Transverse colon (tissue), 4 donors: ENCODE data around the gene KMT5B. TPM values are rescaled to one million over a fixed set of nuclear protein-coding genes. Genes with fewer than 3 reads are reported as not detected.

Experiments
- DNase-seq: peaks from one replicate; pipeline ENCODE4 v3.0.0-alpha.2; 2019
- H3K27ac ChIP-seq, 4 donors: fragments of 200-600 bp; sonication (generic); 2 replicates each; pipeline ENCODE4 v1.5.1; 2016 to 2018; ENCODE audit warnings: inconsistent platforms in 4 of 4
- H3K27me3 ChIP-seq: fragments of 200-600 bp; sonication (generic); 2 replicates; pipeline ENCODE4 v1.5.1; 2017; ENCODE audit warnings: inconsistent platforms
- H3K36me3 ChIP-seq, 4 donors: fragments of 200-600 bp; sonication (generic); 2 replicates each; pipeline ENCODE4 v1.5.1; 2017 to 2019; ENCODE audit warnings: inconsistent platforms in 4 of 4
- H3K4me1 ChIP-seq, 4 donors: fragments of 200-600 bp; sonication (generic); 2 replicates each; pipeline ENCODE4 v1.5.1; 2017 to 2020; ENCODE audit warnings: inconsistent platforms in 4 of 4
- H3K4me3 ChIP-seq, 4 donors: fragments of 200-600 bp; sonication (generic); 1 replicate in 1 of 4; 2 replicates in 3 of 4; pipeline versions ENCODE4 v1.5.1 to v1.6.1; 2017 to 2019; ENCODE audit warnings: inconsistent platforms in 4 of 4
- H3K9me3 ChIP-seq, 2 donors: fragments of 200-600 bp; sonication (generic); 2 replicates each; pipeline ENCODE4 v1.5.1; 2017 to 2019; ENCODE audit warnings: inconsistent platforms in 2 of 2
- EP300 ChIP-seq: sonication (generic); formaldehyde crosslinking; IDR thresholded peaks from one replicate; pipeline ENCODE4 v1.6.1; 2017; ENCODE audit warnings: antibody characterized with exemption, low read depth
- POLR2A ChIP-seq: fragments of 450-650 bp; IDR thresholded peaks from one replicate; pipeline ENCODE4 v1.6.1; 2016; ENCODE audit warnings: antibody characterized with exemption, mild to moderate bottlenecking, moderate library complexity
- POLR2AphosphoS5 ChIP-seq, 3 donors: sonication (generic); formaldehyde crosslinking; IDR thresholded peaks; one replicate each; pipeline ENCODE4 v1.6.1; 2016; ENCODE audit warnings: antibody characterized with exemption in 3 of 3
- WGBS, 2 donors: methylation state at CpG; one replicate each; pipeline ENCODE4 v1.1.5; 2018; ENCODE audit warnings: low coverage in 1 of 2; 5-methylcytosine and 5-hydroxymethylcytosine counted together
- in situ Hi-C, 4 donors: fragments of 200-750 bp; cut with MboI; loops; one replicate each; pipeline versions ENCODE4 v1.15.0 to v1.15.1; 2017; ENCODE audit warnings: low sequenced_read_pairs in 3 of 4, low pct_ligation_motif_present in 1 of 4, low pct_unique_long_range_greater_than_20kb in 1 of 4
- intact Hi-C: fragments of 100-400 bp; cut with DNase I; formaldehyde crosslinking; loops from one replicate; pipeline ENCODE4 v1.15.1; 2023; ENCODE audit warnings: low total_unique reads
- total RNA-seq, 4 donors: library from RNA; depleted of rRNA; stranded (reverse); fragments of >200 nt; gene quantifications; one replicate each; pipeline ENCODE4 v1.1.0, GENCODE V29; 2016
- TF ChIP-seq, protein P1 (sequence below), 5 experiments: fragments of 200-600 bp in 3 of 5; fragments of 450-650 bp in 2 of 5; sonication (generic) in 3 of 5; IDR thresholded peaks; 1 replicate in 2 of 5; 2 replicates in 3 of 5; pipeline ENCODE4 v1.5.1; 2016 to 2017; ENCODE audit warnings: antibody characterized with exemption in 5 of 5, inconsistent platforms in 3 of 5, mild to moderate bottlenecking in 2 of 5, moderate library complexity in 1 of 5

The KMT5B gene
- total RNA-seq, 4 donors from 2014 or later = 33.4 to 71.4 (median 63.8) TPM

DNA sequence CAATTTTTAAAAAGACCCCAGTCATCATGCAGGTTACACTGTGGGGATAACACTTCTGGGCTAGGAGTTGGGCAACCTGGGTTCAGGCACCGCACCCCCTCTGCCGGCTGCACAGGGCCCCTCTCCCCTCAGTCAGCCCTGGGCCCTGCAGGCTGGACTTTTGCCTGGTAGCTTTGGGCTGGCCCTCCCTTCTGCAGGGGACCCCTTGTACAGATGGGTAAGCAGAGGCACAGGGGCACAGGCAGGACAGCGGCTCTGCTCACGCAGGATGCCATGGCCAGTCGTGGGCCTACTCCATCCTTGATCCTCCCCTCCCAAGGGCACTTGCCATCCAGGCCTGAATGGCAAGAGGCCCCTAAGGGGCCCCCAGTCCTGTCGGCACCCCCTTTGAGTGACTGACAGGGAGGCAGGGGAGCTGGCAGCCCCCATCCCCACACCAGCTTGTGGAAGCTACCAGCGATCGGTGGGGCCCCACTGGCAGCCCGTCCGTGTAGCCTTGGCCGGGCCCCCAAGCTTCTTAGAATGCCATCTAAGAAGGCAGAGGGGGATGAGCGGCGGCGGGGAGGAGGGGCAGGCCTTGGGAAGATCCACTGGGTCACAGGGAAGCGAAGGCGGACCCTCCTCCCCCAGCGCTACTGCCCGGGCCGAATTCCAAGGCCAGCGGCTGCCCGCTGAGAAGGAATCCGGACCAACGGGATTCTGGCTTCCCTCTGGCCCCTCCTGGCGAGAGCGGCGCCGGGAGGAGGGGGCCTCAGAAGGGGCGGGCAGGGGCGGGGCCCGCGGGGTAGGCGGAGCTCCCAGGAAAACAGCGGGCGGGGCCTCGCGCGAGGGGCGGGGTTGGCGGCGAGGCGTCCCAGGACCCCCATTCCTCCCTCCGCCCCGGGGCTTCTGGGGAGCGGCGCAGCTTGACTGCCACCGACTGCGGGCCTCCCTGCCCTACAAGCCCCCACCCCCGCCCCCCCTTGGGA is 85.1 kb downstream of the KMT5B start:
- intact Hi-C loops (loop anchor here (10.0 kb wide), 1 partner anchor 93 kb away; the partner anchor contains the start of genes NDUFS8 and TCIRG1), in situ Hi-C loops (no loop called here)
- H3K4me1 ChIP-seq = peaks cover 4 to 25% (median 15%) of the 10 kb centered on the region in 4 donors
- peak overlapping the region; percentile 42 to 51 (median 48) for H3K4me3 ChIP-seq
- DNase-seq = peak; percentile 50
- peak overlapping the region; percentile 66 to 84 (median 75) for H3K27ac ChIP-seq
- no peaks in the 10 kb centered on the region for H3K36me3 ChIP-seq
- WGBS, 2 donors = 28% methylated on average over 38 of the region's 48 CpGs; no CpG with 5 or more reads in 1 of the 2 donors
- H3K9me3 ChIP-seq = no peaks in the 10 kb centered on the region
- TF ChIP-seq, protein P1, sequence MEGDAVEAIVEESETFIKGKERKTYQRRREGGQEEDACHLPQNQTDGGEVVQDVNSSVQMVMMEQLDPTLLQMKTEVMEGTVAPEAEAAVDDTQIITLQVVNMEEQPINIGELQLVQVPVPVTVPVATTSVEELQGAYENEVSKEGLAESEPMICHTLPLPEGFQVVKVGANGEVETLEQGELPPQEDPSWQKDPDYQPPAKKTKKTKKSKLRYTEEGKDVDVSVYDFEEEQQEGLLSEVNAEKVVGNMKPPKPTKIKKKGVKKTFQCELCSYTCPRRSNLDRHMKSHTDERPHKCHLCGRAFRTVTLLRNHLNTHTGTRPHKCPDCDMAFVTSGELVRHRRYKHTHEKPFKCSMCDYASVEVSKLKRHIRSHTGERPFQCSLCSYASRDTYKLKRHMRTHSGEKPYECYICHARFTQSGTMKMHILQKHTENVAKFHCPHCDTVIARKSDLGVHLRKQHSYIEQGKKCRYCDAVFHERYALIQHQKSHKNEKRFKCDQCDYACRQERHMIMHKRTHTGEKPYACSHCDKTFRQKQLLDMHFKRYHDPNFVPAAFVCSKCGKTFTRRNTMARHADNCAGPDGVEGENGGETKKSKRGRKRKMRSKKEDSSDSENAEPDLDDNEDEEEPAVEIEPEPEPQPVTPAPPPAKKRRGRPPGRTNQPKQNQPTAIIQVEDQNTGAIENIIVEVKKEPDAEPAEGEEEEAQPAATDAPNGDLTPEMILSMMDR (IDR thresholded peaks at IDR 0.05) = no peak
- no peaks in the 10 kb centered on the region for H3K27me3 ChIP-seq

DNA sequence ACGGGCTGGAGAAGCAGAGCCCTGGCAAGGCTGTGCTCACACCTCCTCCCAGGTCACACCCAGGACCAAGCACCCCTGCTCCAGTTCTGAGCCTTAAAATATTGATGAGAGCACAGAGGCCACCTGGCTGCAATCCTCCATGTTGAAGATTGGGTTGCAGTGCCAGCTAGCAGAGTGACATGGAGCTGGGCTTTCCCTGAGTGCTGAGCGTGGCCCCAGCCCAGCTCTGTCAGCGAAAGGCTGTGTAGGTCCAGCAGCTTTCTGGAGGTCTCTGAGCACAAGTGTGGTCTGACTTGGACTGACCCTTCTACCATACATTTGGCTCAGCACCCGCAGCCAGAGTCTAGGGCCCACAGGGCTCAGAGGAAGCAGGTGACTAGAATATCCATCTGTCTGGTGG is 87.9 kb downstream of the KMT5B start:
- H3K9me3 ChIP-seq = no peaks in the 10 kb centered on the region
- no peaks in the 10 kb centered on the region for H3K36me3 ChIP-seq
- intact Hi-C loops = loop anchor here (10.0 kb wide), 1 partner anchor 90 kb away; the partner anchor contains the start of genes NDUFS8 and TCIRG1
- H3K4me1 ChIP-seq = peaks cover 11 to 38% (median 26%) of the 10 kb centered on the region in 4 donors
- in situ Hi-C loops = no loop called here
- H3K4me3 ChIP-seq = no peak overlapping the region
- no peaks in the 10 kb centered on the region for H3K27me3 ChIP-seq
- H3K27ac ChIP-seq = peak overlapping the region in 1 of 4 donors; percentile 1
- TF ChIP-seq POLR2A (no peak), EP300 (no peak), POLR2AphosphoS5 (IDR thresholded peaks at IDR 0.05) (no peak)
- TF ChIP-seq, protein P1 (IDR thresholded peaks at IDR 0.05) = no peak
- no peak for DNase-seq
- WGBS, 2 donors = 69% methylated on average over 4 of the region's 4 CpGs; no CpG with 5 or more reads in 1 of the 2 donors

DNA sequence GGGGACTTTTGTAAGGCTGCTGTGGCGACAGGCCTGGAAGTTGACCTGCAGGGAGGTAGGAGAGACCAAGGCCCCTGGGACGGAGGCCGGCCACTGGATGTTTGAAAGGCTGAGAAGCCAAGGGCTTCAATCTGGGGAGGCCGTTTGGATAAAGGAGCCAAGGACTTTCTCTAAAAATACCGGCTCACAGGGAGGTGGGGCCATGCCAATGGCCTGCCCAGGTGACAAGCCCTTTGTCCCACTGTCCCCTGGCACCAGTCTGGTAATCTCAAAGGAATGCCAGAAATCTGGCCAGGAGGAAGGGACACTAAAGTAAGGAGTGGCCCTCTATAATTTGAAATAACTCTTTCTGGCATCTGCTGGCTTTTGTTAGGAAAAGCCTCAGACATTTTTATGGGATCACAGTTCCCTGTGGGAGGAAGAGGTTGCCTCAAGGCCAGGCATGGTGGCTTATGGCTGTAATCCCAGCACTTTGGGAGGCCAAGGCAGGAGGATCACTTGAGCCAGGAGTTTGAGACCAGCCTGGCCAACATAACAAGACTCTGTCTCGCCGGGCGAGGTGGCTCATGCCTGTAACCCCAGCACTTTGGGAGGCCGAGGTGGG is 90.1 kb downstream of the KMT5B start:
- no peaks in the 10 kb centered on the region for H3K27me3 ChIP-seq
- peak; percentile 81 for DNase-seq
- no peaks in the 10 kb centered on the region for H3K36me3 ChIP-seq
- peaks cover 7 to 48% (median 35%) of the 10 kb centered on the region in 4 donors for H3K4me1 ChIP-seq
- intact Hi-C loops = loop anchor here (5.0 to 10.0 kb wide), 2 partner anchors 88 to 89 kb away; partner anchors contain the start of genes KMT5B, NDUFS8 and TCIRG1
- in situ Hi-C loops = no loop called here
- H3K27ac ChIP-seq = peak overlapping the region; percentile 84 to 100 (median 98)
- no peaks in the 10 kb centered on the region for H3K9me3 ChIP-seq
- no peak overlapping the region for H3K4me3 ChIP-seq
- TF ChIP-seq POLR2A = peak; percentile 23
- TF ChIP-seq POLR2AphosphoS5 (IDR thresholded peaks at IDR 0.05) = peak in 2 of 3 donors; percentile 56 to 73
- TF ChIP-seq, protein P1 (IDR thresholded peaks at IDR 0.05) = no peak
- TF ChIP-seq EP300 = peak; percentile 77
- 71% methylated on average over 9 of the region's 9 CpGs; no CpG with 5 or more reads in 1 of the 2 donors for WGBS, 2 donors
